CD14-positive monocyte (primary cell): ENCODE results near the gene CUX1. TPM values are rescaled to one million over a fixed set of nuclear protein-coding genes. Genes with fewer than 3 reads are reported as not detected.
A peak's percentile ranks its signal among the peaks of the same experiment; 100 is the strongest.

Experiments
- DNase-seq, 3 donors: peaks; one replicate each; pipeline ENCODE4 v3.0.0-alpha.2; 2011 to 2022
- H2AFZ ChIP-seq: 2 replicates; pipeline ENCODE4 v1.6.0; 2012; ENCODE audit warnings: mild to moderate bottlenecking, low read depth, low read length, inconsistent platforms; ENCODE audit not compliant: insufficient read depth, poor library complexity, severe bottlenecking
- H3K27ac ChIP-seq, 2 donors: 1 replicate in 1 of 2; 2 replicates in 1 of 2; pipeline ENCODE4 v1.5.1; 2012 to 2013; ENCODE audit warnings: low read length in 2 of 2, control low read depth in 1 of 2, inconsistent platforms in 1 of 2, low read depth in 1 of 2, mild to moderate bottlenecking in 1 of 2
- H3K27me3 ChIP-seq, 2 donors: one replicate each; pipeline versions ENCODE4 v1.6.0 to v1.6.1; 2011 to 2013; ENCODE audit warnings: low read length in 2 of 2; ENCODE audit not compliant: control insufficient read depth in 2 of 2, insufficient read depth in 2 of 2
- H3K36me3 ChIP-seq, 2 donors: replicated peaks in 1 of 2; 1 replicate in 1 of 2; 2 replicates in 1 of 2; pipeline versions ENCODE4 v1.5.1 to v1.6.1; 2012 to 2013; ENCODE audit warnings: low read length in 2 of 2, control low read depth in 1 of 2, inconsistent platforms in 1 of 2, mild to moderate bottlenecking in 1 of 2; ENCODE audit not compliant: insufficient read depth in 2 of 2, control insufficient read depth in 1 of 2
- H3K4me1 ChIP-seq, 2 donors: 1 replicate in 1 of 2; 2 replicates in 1 of 2; pipeline versions ENCODE4 v1.5.1 to v1.6.1; 2012 to 2013; ENCODE audit warnings: low read length in 2 of 2, control low read depth in 1 of 2, inconsistent platforms in 1 of 2, mild to moderate bottlenecking in 1 of 2, moderate library complexity in 1 of 2; ENCODE audit not compliant: insufficient read depth in 2 of 2, control insufficient read depth in 1 of 2
- H3K4me2 ChIP-seq: replicated peaks from 2 replicates; pipeline ENCODE3; 2012; ENCODE audit warnings: low read length, moderate library complexity, mild to moderate bottlenecking; ENCODE audit not compliant: poor library complexity, severe bottlenecking; ENCODE audit errors: extremely low read depth
- H3K4me3 ChIP-seq, 3 experiments: fragments of 200-600 bp in 1 of 3; sonication (generic) in 1 of 3; replicated peaks in 1 of 3; 1 replicate in 2 of 3; 2 replicates in 1 of 3; pipeline ENCODE4 v1.5.1; 2011 to 2013; ENCODE audit warnings: low read length in 3 of 3, mild to moderate bottlenecking in 3 of 3, control low read depth in 2 of 3, low read depth in 2 of 3, inconsistent platforms in 1 of 3, moderate library complexity in 1 of 3
- H3K79me2 ChIP-seq: 2 replicates; pipeline ENCODE4 v1.6.0; 2012; ENCODE audit warnings: mild to moderate bottlenecking, control low read depth, inconsistent platforms, low read length, moderate library complexity; ENCODE audit not compliant: insufficient read depth
- H3K9ac ChIP-seq: 2 replicates; pipeline ENCODE4 v1.6.0; 2017; ENCODE audit warnings: low read length, mild to moderate bottlenecking; ENCODE audit not compliant: insufficient read depth, poor library complexity, severe bottlenecking
- H3K9me3 ChIP-seq, 2 donors: replicated peaks in 1 of 2; 1 replicate in 1 of 2; 2 replicates in 1 of 2; pipeline versions ENCODE4 v1.5.1 to v1.6.1; 2012 to 2013; ENCODE audit warnings: low read length in 2 of 2, control low read depth in 1 of 2; ENCODE audit not compliant: control insufficient read depth in 1 of 2, insufficient read depth in 1 of 2
- H4K20me1 ChIP-seq: 2 replicates; pipeline ENCODE4 v1.6.0; 2012; ENCODE audit warnings: mild to moderate bottlenecking, low read length, control low read depth, moderate library complexity; ENCODE audit not compliant: insufficient read depth
- H3K27ac Mint-ChIP-seq, 7 donors: one replicate each; pipeline ENCODE4 v1.8.0; 2020; ENCODE audit warnings: mild to moderate bottlenecking in 7 of 7, mixed read lengths in 7 of 7, moderate library complexity in 6 of 7, inconsistent platforms in 2 of 7
- H3K27me3 Mint-ChIP-seq, 3 donors: one replicate each; pipeline ENCODE4 v1.8.0; 2021 to 2022; ENCODE audit warnings: low read depth in 3 of 3, mild to moderate bottlenecking in 3 of 3, mixed read lengths in 3 of 3, moderate library complexity in 3 of 3, inconsistent platforms in 1 of 3
- H3K36me3 Mint-ChIP-seq, 2 donors: one replicate each; pipeline ENCODE4 v1.8.0; 2020; ENCODE audit warnings: mixed read lengths in 2 of 2, inconsistent platforms in 1 of 2, mild to moderate bottlenecking in 1 of 2
- H3K4me1 Mint-ChIP-seq: one replicate; pipeline ENCODE4 v1.8.0; 2020; ENCODE audit warnings: mild to moderate bottlenecking, mixed read lengths
- H3K4me3 Mint-ChIP-seq, 2 donors: one replicate each; pipeline ENCODE4 v1.8.0; 2020; ENCODE audit warnings: mild to moderate bottlenecking in 2 of 2, mixed read lengths in 2 of 2, moderate library complexity in 1 of 2
- H3K9me3 Mint-ChIP-seq, 7 donors: one replicate each; pipeline ENCODE4 v1.8.0; 2020 to 2022; ENCODE audit warnings: mixed read lengths in 7 of 7, mild to moderate bottlenecking in 6 of 7, moderate library complexity in 6 of 7, inconsistent platforms in 2 of 7
- CTCF ChIP-seq: fragments of 200-600 bp; IDR thresholded peaks from one replicate; pipeline ENCODE4 v1.8.0; 2022; ENCODE audit warnings: antibody characterized with exemption, mild to moderate bottlenecking
- WGBS: methylation state at CpG from one replicate; pipeline ENCODE4 v1.1.5; 2013; ENCODE audit warnings: missing lambda C conversion rate; ENCODE audit not compliant: insufficient coverage; 5-methylcytosine and 5-hydroxymethylcytosine counted together
- intact Hi-C, 2 donors: fragments of 100-400 bp; cut with micrococcal nuclease; formaldehyde crosslinking; loops; one replicate each; pipeline versions ENCODE4 v1.15.0 to v1.15.1; 2023
- polyA plus RNA-seq, 3 donors: library from polyadenylated mRNA; depleted of rRNA in 1 of 3; unstranded in 2 of 3; stranded (reverse) in 1 of 3; fragments of 300-500 nt in 2 of 3; fragments of >200 nt in 1 of 3; fragmentation: Illumina TruSeq in 2 of 3; gene quantifications; 1 replicate in 2 of 3; 2 replicates in 1 of 3; pipeline ENCODE4 v1.2.3, GENCODE V29; 2012 to 2021

Gene CUX1
- polyA plus RNA-seq, 3 donors: 17.6 to 38.0 (median 28.0) TPM

GRCh38 chr7:101942603-101943210 is 125.3 kb downstream of the CUX1 start:
- Mint-ChIP-seq H3K36me3 (peaks cover 15 to 32% of the 10 kb centered on the region in 2 donors), H3K4me1 (peaks cover 9% of the 10 kb centered on the region), H3K4me3 (no peak overlapping the region), H3K27ac (peak overlapping the region in 1 of 7 donors; percentile 32), H3K27me3 (peaks cover 0 to 2% (median 1%) of the 10 kb centered on the region in 3 donors), H3K9me3 (no peaks in the 10 kb centered on the region)
- H2AFZ ChIP-seq: no peak overlapping the region
- intact Hi-C loops: no loop called here
- H3K9ac ChIP-seq: no peak overlapping the region
- H3K4me1 ChIP-seq: no peaks in the 10 kb centered on the region
- no peak overlapping the region for H3K4me3 ChIP-seq
- H3K9me3 ChIP-seq: no peaks in the 10 kb centered on the region
- H3K36me3 ChIP-seq: peaks cover 0 to 12% of the 10 kb centered on the region in 2 donors
- H4K20me1 ChIP-seq: peaks cover 97% of the 10 kb centered on the region
- H3K27me3 ChIP-seq: no peaks in the 10 kb centered on the region
- H3K4me2 ChIP-seq: no peak overlapping the region
- no peak for DNase-seq
- no peak overlapping the region for H3K27ac ChIP-seq
- no peak for TF ChIP-seq CTCF
- WGBS: 98% methylated on average over 10 of the region's 13 CpGs
- peaks cover 92% of the 10 kb centered on the region for H3K79me2 ChIP-seq

- Mint-ChIP-seq H3K27me3 (peaks cover 0 to 2% (median 1%) of the 10 kb centered on the region in 3 donors), H3K36me3 (peaks cover 10 to 27% of the 10 kb centered on the region in 2 donors), H3K9me3 (no peaks in the 10 kb centered on the region), H3K4me3 (no peak overlapping the region), H3K27ac (peak overlapping the region in 2 of 7 donors; percentile 10 to 70), H3K4me1 (peaks cover 9% of the 10 kb centered on the region)
- H4K20me1 ChIP-seq: peaks cover 97% of the 10 kb centered on the region
- no peak for DNase-seq
- no peak overlapping the region for H2AFZ ChIP-seq
- H3K4me1 ChIP-seq: no peaks in the 10 kb centered on the region
- no peak for TF ChIP-seq CTCF
- 100% methylated on average over 5 of the region's 15 CpGs for WGBS
- H3K4me3 ChIP-seq: no peak overlapping the region
- no peaks in the 10 kb centered on the region for H3K27me3 ChIP-seq
- H3K27ac ChIP-seq: no peak overlapping the region
- peaks cover 0 to 12% of the 10 kb centered on the region in 2 donors for H3K36me3 ChIP-seq
- H3K9me3 ChIP-seq: no peaks in the 10 kb centered on the region
- no peak overlapping the region for H3K4me2 ChIP-seq
- no peak overlapping the region for H3K9ac ChIP-seq
- H3K79me2 ChIP-seq: peaks cover 88% of the 10 kb centered on the region
- intact Hi-C loops: no loop called here
These were observed 125.9 kb downstream of the CUX1 start for GRCh38 chr7:101943306-101943705.
